ENCODE results near the gene NRG3.

Gene NRG3

GRCh38 chr10:81911328-81911727, 36.3 kb downstream of the NRG3 start:
- TF ChIP-seq EZH2 (IDR thresholded peaks at IDR 0.05; ENCODE audit: borderline replicate concordance, low read length) (no peak), CTCF (IDR thresholded peaks at IDR 0.05; ENCODE audit: low read length) (no peak)
- H3K36me3 ChIP-seq (ENCODE audit: insufficient read depth, low read length): no peaks in the 10 kb centered on the region
- H3K27ac ChIP-seq (ENCODE audit: low read depth, low read length, poor library complexity, severe bottlenecking): no peak overlapping the region
- no peak overlapping the region for H2AFZ ChIP-seq (ENCODE audit: low read length)
- no peaks in the 10 kb centered on the region for H3F3A ChIP-seq (ENCODE audit: insufficient read depth, low read length)
- no peaks in the 10 kb centered on the region for H4K20me1 ChIP-seq (ENCODE audit: insufficient read depth, low read length)
- no peak overlapping the region for H3K4me2 ChIP-seq (ENCODE audit: low read length)
- no peaks in the 10 kb centered on the region for H3K9me2 ChIP-seq (ENCODE audit: low read depth, low read length)
- H3K9ac ChIP-seq (ENCODE audit: low read length): no peak overlapping the region
- no peaks in the 10 kb centered on the region for H3K4me1 ChIP-seq (ENCODE audit: insufficient read depth, low read length, severe bottlenecking)
- H3K9me3 ChIP-seq (ENCODE audit: low read length): no peaks in the 10 kb centered on the region
- H3K4me3 ChIP-seq (ENCODE audit: low read depth, low read length, poor library complexity, severe bottlenecking): no peak overlapping the region
- no peaks in the 10 kb centered on the region for H3K27me3 ChIP-seq (ENCODE audit: insufficient read depth, low read length)
- H3K79me2 ChIP-seq (ENCODE audit: insufficient read depth, low read length): no peaks in the 10 kb centered on the region

GRCh38 chr10:81914736-81915503, 39.9 kb downstream of the NRG3 start:
- H3F3A ChIP-seq (ENCODE audit: insufficient read depth, low read length): no peaks in the 10 kb centered on the region
- no peaks in the 10 kb centered on the region for H3K36me3 ChIP-seq (ENCODE audit: insufficient read depth, low read length)
- H3K4me2 ChIP-seq (ENCODE audit: low read length): no peak overlapping the region
- H3K27ac ChIP-seq (ENCODE audit: low read depth, low read length, poor library complexity, severe bottlenecking): no peak overlapping the region
- TF ChIP-seq CTCF (IDR thresholded peaks at IDR 0.05; ENCODE audit: low read length) (no peak), EZH2 (IDR thresholded peaks at IDR 0.05; ENCODE audit: borderline replicate concordance, low read length) (no peak)
- H4K20me1 ChIP-seq (ENCODE audit: insufficient read depth, low read length): no peaks in the 10 kb centered on the region
- H3K4me3 ChIP-seq (ENCODE audit: low read depth, low read length, poor library complexity, severe bottlenecking): no peak overlapping the region
- H3K27me3 ChIP-seq (ENCODE audit: insufficient read depth, low read length): no peaks in the 10 kb centered on the region
- H2AFZ ChIP-seq (ENCODE audit: low read length): no peak overlapping the region
- H3K4me1 ChIP-seq (ENCODE audit: insufficient read depth, low read length, severe bottlenecking): no peaks in the 10 kb centered on the region
- no peak overlapping the region for H3K9ac ChIP-seq (ENCODE audit: low read length)
- no peaks in the 10 kb centered on the region for H3K9me3 ChIP-seq (ENCODE audit: low read length)
- H3K9me2 ChIP-seq (ENCODE audit: low read depth, low read length): no peaks in the 10 kb centered on the region
- H3K79me2 ChIP-seq (ENCODE audit: insufficient read depth, low read length): no peaks in the 10 kb centered on the region

GRCh38 chr10:81915504-81915897, 40.5 kb downstream of the NRG3 start:
- no peak overlapping the region for H3K27ac ChIP-seq (ENCODE audit: low read depth, low read length, poor library complexity, severe bottlenecking)
- H3K9me3 ChIP-seq (ENCODE audit: low read length): no peaks in the 10 kb centered on the region
- H3K4me1 ChIP-seq (ENCODE audit: insufficient read depth, low read length, severe bottlenecking): no peaks in the 10 kb centered on the region
- H3K79me2 ChIP-seq (ENCODE audit: insufficient read depth, low read length): no peaks in the 10 kb centered on the region
- no peak overlapping the region for H3K4me2 ChIP-seq (ENCODE audit: low read length)
- H2AFZ ChIP-seq (ENCODE audit: low read length): no peak overlapping the region
- no peaks in the 10 kb centered on the region for H3F3A ChIP-seq (ENCODE audit: insufficient read depth, low read length)
- no peaks in the 10 kb centered on the region for H3K9me2 ChIP-seq (ENCODE audit: low read depth, low read length)
- no peak overlapping the region for H3K4me3 ChIP-seq (ENCODE audit: low read depth, low read length, poor library complexity, severe bottlenecking)
- TF ChIP-seq CTCF (IDR thresholded peaks at IDR 0.05; ENCODE audit: low read length) (no peak), EZH2 (IDR thresholded peaks at IDR 0.05; ENCODE audit: borderline replicate concordance, low read length) (no peak)
- no peaks in the 10 kb centered on the region for H4K20me1 ChIP-seq (ENCODE audit: insufficient read depth, low read length)
- no peaks in the 10 kb centered on the region for H3K27me3 ChIP-seq (ENCODE audit: insufficient read depth, low read length)
- no peak overlapping the region for H3K9ac ChIP-seq (ENCODE audit: low read length)
- no peaks in the 10 kb centered on the region for H3K36me3 ChIP-seq (ENCODE audit: insufficient read depth, low read length)
